Activated CD8-positive, alpha-beta memory T cell treated with anti-CD3 and anti-CD28 coated beads, Interleukin-2, amount 10 ng/mL, durations not matched to agents 7 days and 5 days (primary cell): ENCODE data around the gene IP6K3. TPM values are rescaled to one million over a fixed set of nuclear protein-coding genes. Genes with fewer than 3 reads are reported as not detected.

Experiments used
- ATAC-seq: fragments of 150-1000 bp; cut with Tn5 transposase; one replicate; pipeline ENCODE4 v1.10.0; 2021; ENCODE audit warnings: moderate library complexity
- CTCF ChIA-PET: fragments of 350-600 bp; sonication (Branson Sonifier 250); formaldehyde crosslinking; loops from one replicate; lab custom pipeline; 2021; ENCODE audit warnings: antibody characterized with exemption; lab: Charles Lee
- DNase-seq: peaks from one replicate; pipeline ENCODE4 v3.0.0-alpha.2; 2020
- H3K27ac Mint-ChIP-seq: one replicate; pipeline ENCODE4 v1.8.0; 2021; ENCODE audit warnings: mild to moderate bottlenecking, mixed read lengths
- H3K27me3 Mint-ChIP-seq: one replicate; pipeline ENCODE4 v1.8.0; 2021; ENCODE audit warnings: mixed read lengths
- H3K36me3 Mint-ChIP-seq: one replicate; pipeline ENCODE4 v1.8.0; 2021; ENCODE audit warnings: mild to moderate bottlenecking, mixed read lengths
- H3K4me1 Mint-ChIP-seq: one replicate; pipeline ENCODE4 v1.8.0; 2021; ENCODE audit warnings: mixed read lengths
- H3K4me3 Mint-ChIP-seq: one replicate; pipeline ENCODE4 v1.8.0; 2021; ENCODE audit warnings: mild to moderate bottlenecking, moderate library complexity, mixed read lengths
- H3K9me3 Mint-ChIP-seq: one replicate; pipeline ENCODE4 v1.8.0; 2022; ENCODE audit warnings: low read depth, mixed read lengths
- total RNA-seq, 2 experiments: library from RNA; stranded (reverse); gene quantifications; one replicate each; pipeline ENCODE4 v1.2.3, GENCODE V29; 2021

IP6K3 gene
- total RNA-seq, 2 experiments from 2014 or later: not detected

DNA sequence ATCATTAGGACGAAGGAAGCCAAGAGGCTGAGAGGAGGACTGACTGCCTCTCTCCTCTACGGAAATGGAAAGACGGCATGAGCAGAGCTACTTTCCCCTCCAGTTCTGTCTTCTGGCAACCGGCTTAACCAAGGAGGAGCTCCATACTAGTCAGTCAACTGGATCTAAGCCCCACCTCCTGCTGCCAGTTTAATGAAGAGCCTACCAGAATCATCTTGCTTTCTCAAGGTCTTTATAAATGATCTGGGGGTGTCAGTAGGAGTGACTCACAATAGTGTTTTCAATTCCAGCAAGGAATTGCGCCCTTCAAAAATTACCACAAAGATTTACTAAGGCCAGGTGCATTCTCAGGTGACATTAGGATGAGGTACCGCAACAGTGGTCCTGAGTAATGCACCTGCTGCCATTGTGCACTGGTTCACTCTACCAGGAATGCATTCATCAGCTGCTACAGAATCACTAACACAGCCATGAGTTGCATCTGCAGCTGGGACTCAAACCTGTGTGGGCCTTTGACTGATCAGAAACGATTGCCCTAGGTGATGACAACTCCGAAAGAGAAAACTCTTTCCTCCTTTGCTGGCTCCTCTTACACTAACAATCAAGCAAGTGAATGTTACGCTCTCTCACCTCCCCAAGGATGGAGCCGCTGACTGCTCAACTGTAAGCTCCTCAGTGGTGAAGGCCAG, 38.0 kb downstream of the IP6K3 start:
- H3K36me3 Mint-ChIP-seq: peaks cover 23% of the 10 kb centered on the region
- peaks cover 1% of the 10 kb centered on the region for H3K27me3 Mint-ChIP-seq
- no peak overlapping the region for H3K4me3 Mint-ChIP-seq
- no peak for DNase-seq
- no peak for ATAC-seq
- H3K27ac Mint-ChIP-seq: peak overlapping the region; percentile 0
- H3K9me3 Mint-ChIP-seq: no peaks in the 10 kb centered on the region
- peaks cover 44% of the 10 kb centered on the region for H3K4me1 Mint-ChIP-seq
- CTCF ChIA-PET: interaction anchor here (0.9 to 1.2 kb wide), 4 partner anchors 8 to 119 kb away, joined by 3 to 4 read pairs (median 4); partner anchors contain the start of gene LEMD2

DNA sequence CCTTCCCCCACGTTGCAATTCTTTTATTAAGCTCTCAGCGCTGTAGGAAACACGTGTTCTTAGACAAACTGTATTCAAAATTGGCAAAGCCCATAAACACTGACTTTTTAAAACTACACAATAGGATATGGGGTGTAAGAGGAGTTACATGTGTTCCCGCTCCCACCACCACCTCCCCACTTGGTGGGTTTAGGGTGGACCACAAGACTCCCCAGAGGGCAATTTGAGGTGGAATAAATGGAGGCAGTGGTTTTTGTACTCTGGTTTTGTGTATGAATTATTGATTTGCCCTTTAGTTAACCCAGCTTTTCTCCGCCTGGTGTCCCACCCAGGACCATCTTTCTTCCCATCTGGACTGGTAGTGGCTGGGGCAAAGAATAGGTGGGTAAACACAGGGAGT, 38.9 kb downstream of the IP6K3 start:
- no peak for ATAC-seq
- H3K4me3 Mint-ChIP-seq: no peak overlapping the region
- no peaks in the 10 kb centered on the region for H3K27me3 Mint-ChIP-seq
- DNase-seq: no peak
- CTCF ChIA-PET: interaction anchor here (0.9 to 1.6 kb wide), 2 partner anchors 121 to 348 kb away, joined by 3 read pairs; no protein-coding TSS in a partner anchor
- no peak overlapping the region for H3K27ac Mint-ChIP-seq
- peaks cover 23% of the 10 kb centered on the region for H3K36me3 Mint-ChIP-seq
- H3K4me1 Mint-ChIP-seq: peaks cover 44% of the 10 kb centered on the region
- H3K9me3 Mint-ChIP-seq: no peaks in the 10 kb centered on the region

DNA sequence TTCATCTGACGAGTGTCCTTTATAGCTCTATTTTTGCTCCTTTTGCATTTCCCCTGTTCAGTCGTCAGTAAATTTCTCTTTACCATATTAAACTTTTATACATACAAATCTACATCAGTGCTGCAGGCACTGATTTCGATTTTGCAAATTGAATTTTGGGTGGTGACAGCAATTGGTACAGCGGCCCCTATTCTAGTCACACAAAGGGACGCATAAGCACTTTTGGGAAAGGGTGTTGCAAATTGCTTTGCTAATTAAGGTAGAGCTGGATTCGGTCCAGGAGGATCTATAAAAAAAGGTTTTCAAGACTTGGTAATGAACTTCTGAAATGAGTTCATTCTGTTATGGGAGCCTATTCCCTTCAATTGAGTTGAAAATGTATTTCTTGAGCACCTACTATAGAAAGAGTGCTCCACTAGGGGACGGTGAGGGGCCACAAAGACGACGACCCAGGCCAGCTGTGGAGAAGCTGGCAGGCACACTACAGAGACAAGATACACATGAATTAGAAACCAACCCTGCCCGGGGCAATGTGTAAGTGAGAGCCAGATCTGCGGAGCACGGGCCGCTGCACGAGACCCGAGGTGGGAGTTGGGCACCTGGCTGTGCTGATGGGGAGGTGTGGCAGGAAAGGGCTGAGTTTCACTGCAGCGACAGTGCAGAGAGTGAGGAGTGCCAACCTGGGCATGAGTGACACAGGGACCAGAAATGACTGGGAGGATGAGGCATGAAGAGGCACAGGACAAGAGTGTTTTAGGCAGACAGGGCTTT, 40.6 kb downstream of the IP6K3 start:
- H3K27ac Mint-ChIP-seq: no peak overlapping the region
- ATAC-seq (no peak), DNase-seq (no peak)
- H3K27me3 Mint-ChIP-seq: no peaks in the 10 kb centered on the region
- H3K4me1 Mint-ChIP-seq: peaks cover 43% of the 10 kb centered on the region
- H3K4me3 Mint-ChIP-seq: no peak overlapping the region
- no peaks in the 10 kb centered on the region for H3K9me3 Mint-ChIP-seq
- CTCF ChIA-PET: interaction anchor here (1.6 kb wide), 2 partner anchors 120 kb away, joined by 3 to 7 read pairs; no protein-coding TSS in a partner anchor
- H3K36me3 Mint-ChIP-seq: peaks cover 24% of the 10 kb centered on the region

DNA sequence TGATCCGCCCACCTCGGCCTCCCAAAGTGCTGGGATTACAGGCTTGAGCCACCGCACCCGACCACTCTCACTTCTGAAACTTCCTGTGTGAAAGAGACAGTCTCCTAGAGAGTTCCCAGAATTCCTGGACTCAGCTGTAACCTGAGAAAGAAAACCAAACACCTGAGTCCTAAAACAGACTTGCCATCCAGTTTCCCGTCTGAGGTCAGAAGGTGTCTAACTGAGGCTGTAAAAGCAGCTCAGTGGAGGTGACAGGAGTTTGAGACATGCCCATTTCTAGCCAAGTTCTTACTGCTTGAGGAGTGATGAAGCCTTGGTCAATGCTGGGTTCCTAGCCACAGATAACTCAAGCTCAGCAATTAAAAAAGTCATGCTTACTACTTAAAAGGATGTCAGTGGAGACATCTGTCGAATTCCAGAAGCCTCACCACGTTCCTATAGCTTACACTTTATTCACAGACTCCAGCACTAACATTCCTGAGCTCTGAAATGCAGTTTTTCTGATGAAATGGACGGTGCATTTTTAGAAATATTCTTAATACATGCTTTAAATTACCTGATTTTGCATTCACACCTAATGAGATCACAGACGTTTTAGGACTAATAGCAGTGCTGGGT, 41.3 kb downstream of the IP6K3 start:
- no peak for ATAC-seq

DNA sequence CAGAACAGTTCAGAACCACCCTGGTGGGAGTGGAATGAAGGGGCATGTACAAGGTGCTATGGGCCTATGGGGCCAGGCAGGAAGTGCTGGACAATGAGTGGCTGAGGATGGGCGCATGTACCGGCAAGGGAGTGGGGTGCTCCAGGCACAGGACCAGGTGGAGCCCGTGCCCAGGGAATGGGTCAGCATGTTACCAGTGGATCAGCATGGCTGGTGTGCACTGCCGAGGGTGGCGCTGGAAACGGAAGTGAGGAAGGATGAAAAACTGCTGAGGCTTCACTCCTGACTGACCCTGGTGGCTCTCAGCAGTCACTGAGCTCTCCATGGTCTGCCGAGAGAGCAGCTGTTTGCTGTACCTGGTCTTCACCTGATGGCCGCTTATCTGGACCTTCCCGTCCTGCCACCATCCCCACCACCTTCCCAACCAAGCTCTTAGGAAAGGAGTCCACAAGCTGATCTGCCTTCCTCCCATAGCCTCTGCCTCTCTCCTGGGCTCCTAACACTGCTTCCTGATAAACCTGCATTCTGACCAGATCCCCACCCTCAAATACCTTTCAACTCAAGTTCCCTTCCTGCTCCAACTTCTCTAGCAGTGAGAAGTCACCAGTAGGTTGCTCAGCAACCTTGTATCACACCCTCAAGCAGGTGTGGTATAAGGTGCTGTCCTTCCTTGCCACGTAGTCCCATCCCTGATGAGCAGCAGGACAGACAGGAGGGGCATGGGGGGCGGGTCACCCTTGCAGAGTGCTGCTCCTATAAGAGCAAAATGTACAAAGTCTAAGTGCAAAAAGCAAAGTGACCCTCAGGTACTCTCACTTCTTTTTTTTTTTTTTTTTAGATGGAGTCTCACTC, 42.3 kb downstream of the IP6K3 start:
- Mint-ChIP-seq H3K27me3 (no peaks in the 10 kb centered on the region), H3K4me1 (peaks cover 38% of the 10 kb centered on the region), H3K9me3 (no peaks in the 10 kb centered on the region), H3K4me3 (no peak overlapping the region), H3K36me3 (peaks cover 17% of the 10 kb centered on the region), H3K27ac (peak overlapping the region; percentile 22)
- no peak for DNase-seq
- ATAC-seq: no peak
- CTCF ChIA-PET: interaction anchor here (1.6 kb wide), 1 partner anchor 119 kb away, joined by 7 read pairs; no protein-coding TSS in a partner anchor

More for the DNA sequence above, 41.3 kb downstream of the IP6K3 start:
- H3K4me1 Mint-ChIP-seq: peaks cover 38% of the 10 kb centered on the region
- CTCF ChIA-PET: interaction anchor here (1.6 kb wide), 1 partner anchor 120 kb away, joined by 7 read pairs; no protein-coding TSS in a partner anchor
- H3K27me3 Mint-ChIP-seq: no peaks in the 10 kb centered on the region
- no peak overlapping the region for H3K4me3 Mint-ChIP-seq
- H3K27ac Mint-ChIP-seq: no peak overlapping the region
- H3K9me3 Mint-ChIP-seq: no peaks in the 10 kb centered on the region
- H3K36me3 Mint-ChIP-seq: peaks cover 23% of the 10 kb centered on the region
- no peak for DNase-seq

- CTCF ChIA-PET: interaction anchor here (1.3 to 4.2 kb wide), 6 partner anchors 8 to 122 kb away, joined by 3 to 64 read pairs (median 12); partner anchors contain the start of genes BAK1, ITPR3 and UQCC2
- H3K27me3 Mint-ChIP-seq: no peaks in the 10 kb centered on the region
- DNase-seq: no peak
These were observed 44.2 kb downstream of the IP6K3 start for GRCh38 chr6:33702345-33702977.

GRCh38 chr6:33700391-33701050, 46.2 kb downstream of the IP6K3 start:
- DNase-seq: peak; percentile 85
- Mint-ChIP-seq H3K27ac (peak overlapping the region; percentile 78), H3K27me3 (no peaks in the 10 kb centered on the region), H3K4me3 (no peak overlapping the region), H3K9me3 (no peaks in the 10 kb centered on the region), H3K4me1 (peaks cover 43% of the 10 kb centered on the region), H3K36me3 (peaks cover 13% of the 10 kb centered on the region)
- CTCF ChIA-PET: interaction anchor here (0.6 to 4.2 kb wide), 28 partner anchors 8 to 140 kb away, joined by 3 to 64 read pairs (median 4); partner anchors contain the start of genes BAK1, ITPR3 and UQCC2
- peak; percentile 86 for ATAC-seq

More at GRCh38 chr6:33702345-33702977, 44.2 kb downstream of the IP6K3 start:
- Mint-ChIP-seq H3K27ac (peak overlapping the region; percentile 53), H3K4me3 (no peak overlapping the region), H3K9me3 (no peaks in the 10 kb centered on the region), H3K4me1 (peaks cover 26% of the 10 kb centered on the region), H3K36me3 (peaks cover 10% of the 10 kb centered on the region)
- ATAC-seq: peak; percentile 56

DNA sequence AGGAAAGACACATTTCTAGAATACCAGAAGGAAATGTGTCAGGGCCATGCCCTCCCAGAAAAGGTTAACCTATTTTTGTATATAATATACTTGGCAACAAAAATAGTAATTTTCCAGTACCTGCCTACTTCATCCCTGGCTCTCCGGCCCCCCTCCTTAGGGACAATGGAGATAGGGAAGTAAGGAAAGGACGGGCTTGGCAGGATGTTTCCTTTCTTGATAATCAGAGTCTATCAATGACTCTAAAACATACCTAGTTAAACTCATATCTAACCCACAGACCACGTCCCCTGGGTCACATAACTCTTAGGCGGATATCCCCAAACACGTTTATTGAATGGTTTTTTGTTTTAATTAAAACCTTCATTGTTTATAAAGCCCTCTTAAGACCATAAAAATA, 47.0 kb downstream of the IP6K3 start:
- no peak for ATAC-seq
- Mint-ChIP-seq H3K27ac (peak overlapping the region; percentile 82), H3K9me3 (no peaks in the 10 kb centered on the region), H3K4me1 (peaks cover 49% of the 10 kb centered on the region), H3K36me3 (peaks cover 16% of the 10 kb centered on the region), H3K27me3 (no peaks in the 10 kb centered on the region), H3K4me3 (no peak overlapping the region)
- CTCF ChIA-PET: interaction anchor here (1.2 to 4.2 kb wide), 14 partner anchors 9 to 125 kb away, joined by 3 to 64 read pairs (median 6); partner anchors contain the start of genes BAK1, ITPR3 and UQCC2
- DNase-seq: no peak

- no peaks in the 10 kb centered on the region for H3K9me3 Mint-ChIP-seq
- CTCF ChIA-PET: interaction anchor here (1.0 kb wide), 1 partner anchor 109 kb away, joined by 3 read pairs; no protein-coding TSS in a partner anchor
- no peak overlapping the region for H3K4me3 Mint-ChIP-seq
- DNase-seq (no peak), ATAC-seq (no peak)
- peaks cover 22% of the 10 kb centered on the region for H3K36me3 Mint-ChIP-seq
- no peaks in the 10 kb centered on the region for H3K27me3 Mint-ChIP-seq
- peaks cover 55% of the 10 kb centered on the region for H3K4me1 Mint-ChIP-seq
- H3K27ac Mint-ChIP-seq: peak overlapping the region; percentile 82
These were observed 47.6 kb downstream of the IP6K3 start for GRCh38 chr6:33699131-33699530.

- H3K4me3 Mint-ChIP-seq: no peak overlapping the region
- CTCF ChIA-PET: interaction anchor here (1.0 kb wide), 1 partner anchor 108 kb away, joined by 3 read pairs; no protein-coding TSS in a partner anchor
- H3K4me1 Mint-ChIP-seq: peaks cover 61% of the 10 kb centered on the region
- DNase-seq (no peak), ATAC-seq (no peak)
- H3K27me3 Mint-ChIP-seq: no peaks in the 10 kb centered on the region
- H3K27ac Mint-ChIP-seq: no peak overlapping the region
- no peaks in the 10 kb centered on the region for H3K9me3 Mint-ChIP-seq
- H3K36me3 Mint-ChIP-seq: peaks cover 25% of the 10 kb centered on the region
These were observed 48.2 kb downstream of the IP6K3 start for GRCh38 chr6:33698494-33698893.

- no peak overlapping the region for H3K4me3 Mint-ChIP-seq
- peaks cover 67% of the 10 kb centered on the region for H3K4me1 Mint-ChIP-seq
- CTCF ChIA-PET: interaction anchor here (0.8 to 2.9 kb wide), 5 partner anchors 11 to 109 kb away, joined by 3 to 13 read pairs (median 3); partner anchors contain the start of gene UQCC2
- peak overlapping the region; percentile 84 for H3K27ac Mint-ChIP-seq
- H3K36me3 Mint-ChIP-seq: peaks cover 25% of the 10 kb centered on the region
- ATAC-seq (no peak), DNase-seq (no peak)
- no peaks in the 10 kb centered on the region for H3K27me3 Mint-ChIP-seq
- H3K9me3 Mint-ChIP-seq: no peaks in the 10 kb centered on the region
These were observed 48.9 kb downstream of the IP6K3 start for GRCh38 chr6:33697845-33698244.
